MCF 10A (cell line): ENCODE measurements around the gene SCRN1. TPM values are rescaled to one million over a fixed set of nuclear protein-coding genes. Genes with fewer than 3 reads are reported as not detected.

Experiments
- BruUV-seq: library from RNA; stranded (reverse); fragments of 400-500 nt; replicated peaks from 2 replicates; lab custom pipeline; 2021; lab: Mats Ljungman, UMichigan
- CTCF ChIA-PET: fragments of 300-600 bp; sonication (Branson Sonifier 250); formaldehyde crosslinking; extraction: SDS; loops from one replicate; lab custom pipeline; 2021; ENCODE audit warnings: antibody characterized with exemption, inconsistent platforms; lab: Yijun Ruan, JAX
- POLR2A ChIA-PET: fragments of 300-600, 350-650 bp; sonication (Branson Sonifier 250); formaldehyde crosslinking; extraction: SDS; loops from one replicate; lab custom pipeline; 2020; ENCODE audit warnings: antibody characterized with exemption, inconsistent platforms; lab: Yijun Ruan, JAX
- DNase-seq: peaks from one replicate; pipeline ENCODE4 v3.0.0-alpha.2; 2018; ENCODE audit not compliant: unreplicated experiment
- H3K27ac Mint-ChIP-seq: one replicate; pipeline ENCODE4 v1.8.0; 2022; ENCODE audit warnings: mild to moderate bottlenecking, low read depth, mixed read lengths; ENCODE audit not compliant: unreplicated experiment
- H3K27me3 Mint-ChIP-seq: one replicate; pipeline ENCODE4 v1.8.0; 2022; ENCODE audit warnings: mixed read lengths; ENCODE audit not compliant: insufficient read depth, unreplicated experiment
- H3K36me3 Mint-ChIP-seq: one replicate; pipeline ENCODE4 v1.8.0; 2022; ENCODE audit warnings: mild to moderate bottlenecking, moderate library complexity, mixed read lengths; ENCODE audit not compliant: insufficient read depth, unreplicated experiment
- H3K4me1 Mint-ChIP-seq: one replicate; pipeline ENCODE4 v1.8.0; 2022; ENCODE audit warnings: mixed read lengths; ENCODE audit not compliant: insufficient read depth, unreplicated experiment
- H3K4me3 Mint-ChIP-seq: one replicate; pipeline ENCODE4 v1.8.0; 2022; ENCODE audit warnings: mild to moderate bottlenecking, moderate library complexity, mixed read lengths; ENCODE audit not compliant: unreplicated experiment
- H3K9me3 Mint-ChIP-seq: one replicate; pipeline ENCODE4 v1.8.0; 2022; ENCODE audit warnings: mixed read lengths; ENCODE audit not compliant: unreplicated experiment
- intact Hi-C: fragments of 100-400 bp; cut with micrococcal nuclease; formaldehyde crosslinking; loops from 2 replicates; pipeline ENCODE4 v1.14.1; 2022
- total RNA-seq: library from RNA; stranded (reverse); gene quantifications from 2 replicates; pipeline ENCODE4 v1.2.3, GENCODE V29; 2022
- TF ChIP-seq, protein P1 (sequence below): fragments of 200-600 bp; IDR thresholded peaks from one replicate; pipeline ENCODE4 v1.8.0; 2022; ENCODE audit warnings: antibody characterized with exemption, mild to moderate bottlenecking; ENCODE audit not compliant: unreplicated experiment

The SCRN1 gene
- total RNA-seq, 1 experiment from 2014 or later = 30.2 TPM

DNA sequence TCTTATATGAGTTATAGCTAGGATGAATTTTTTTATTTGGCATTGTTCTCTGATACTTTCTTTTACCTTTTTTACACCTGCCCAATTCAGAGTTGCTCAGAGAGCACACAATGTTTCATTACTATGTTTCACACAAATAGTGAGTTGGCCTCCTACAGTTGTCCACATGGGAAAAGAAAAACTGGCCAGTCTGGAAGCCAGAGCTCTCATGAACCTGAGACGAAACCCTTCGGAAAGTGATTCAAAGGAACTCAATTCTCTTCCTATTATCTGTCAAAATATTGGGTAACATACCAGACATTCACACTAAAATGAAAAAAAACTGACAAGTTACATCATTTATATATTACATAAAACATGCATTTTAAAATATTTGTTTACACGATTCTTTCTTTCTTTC, 15.3 kb downstream of the SCRN1 start:
- H3K27me3 Mint-ChIP-seq = no peaks in the 10 kb centered on the region
- no peak overlapping the region for H3K27ac Mint-ChIP-seq
- H3K4me1 Mint-ChIP-seq = peaks cover 11% of the 10 kb centered on the region
- intact Hi-C loops = no loop called here
- DNase-seq = no peak
- POLR2A ChIA-PET = interaction anchor here (1.6 kb wide), 1 partner anchor 53 kb away, joined by 7 read pairs; the partner anchor contains the start of gene PLEKHA8
- H3K4me3 Mint-ChIP-seq = no peak overlapping the region
- H3K36me3 Mint-ChIP-seq = no peaks in the 10 kb centered on the region
- no peaks in the 10 kb centered on the region for H3K9me3 Mint-ChIP-seq
- TF ChIP-seq, protein P1, sequence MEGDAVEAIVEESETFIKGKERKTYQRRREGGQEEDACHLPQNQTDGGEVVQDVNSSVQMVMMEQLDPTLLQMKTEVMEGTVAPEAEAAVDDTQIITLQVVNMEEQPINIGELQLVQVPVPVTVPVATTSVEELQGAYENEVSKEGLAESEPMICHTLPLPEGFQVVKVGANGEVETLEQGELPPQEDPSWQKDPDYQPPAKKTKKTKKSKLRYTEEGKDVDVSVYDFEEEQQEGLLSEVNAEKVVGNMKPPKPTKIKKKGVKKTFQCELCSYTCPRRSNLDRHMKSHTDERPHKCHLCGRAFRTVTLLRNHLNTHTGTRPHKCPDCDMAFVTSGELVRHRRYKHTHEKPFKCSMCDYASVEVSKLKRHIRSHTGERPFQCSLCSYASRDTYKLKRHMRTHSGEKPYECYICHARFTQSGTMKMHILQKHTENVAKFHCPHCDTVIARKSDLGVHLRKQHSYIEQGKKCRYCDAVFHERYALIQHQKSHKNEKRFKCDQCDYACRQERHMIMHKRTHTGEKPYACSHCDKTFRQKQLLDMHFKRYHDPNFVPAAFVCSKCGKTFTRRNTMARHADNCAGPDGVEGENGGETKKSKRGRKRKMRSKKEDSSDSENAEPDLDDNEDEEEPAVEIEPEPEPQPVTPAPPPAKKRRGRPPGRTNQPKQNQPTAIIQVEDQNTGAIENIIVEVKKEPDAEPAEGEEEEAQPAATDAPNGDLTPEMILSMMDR = no peak
- CTCF ChIA-PET = interaction anchor here (0.6 to 0.7 kb wide), 2 partner anchors 15 to 21 kb away, joined by 3 read pairs; no protein-coding TSS in a partner anchor
- no TSS peak for BruUV-seq

DNA sequence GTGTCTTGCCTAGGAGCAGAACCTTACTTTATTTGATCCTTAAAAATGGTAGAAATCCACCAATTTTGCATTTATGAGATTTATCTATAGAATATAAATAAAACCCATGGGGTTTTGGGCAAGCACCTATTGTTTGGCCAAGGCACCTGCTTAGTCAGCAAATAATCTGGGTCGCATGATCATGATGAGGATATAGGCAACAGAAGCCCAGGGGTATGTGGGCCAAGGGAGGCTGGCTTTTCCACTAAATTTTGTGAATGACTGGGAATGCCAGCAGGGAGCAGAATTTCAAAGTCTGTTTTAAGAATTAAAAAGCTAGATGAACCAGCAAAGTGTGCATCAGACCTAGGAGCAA, 17.3 kb downstream of the SCRN1 start:
- H3K27ac Mint-ChIP-seq = no peak overlapping the region
- intact Hi-C loops = no loop called here
- no peaks in the 10 kb centered on the region for H3K36me3 Mint-ChIP-seq
- H3K4me1 Mint-ChIP-seq = peaks cover 21% of the 10 kb centered on the region
- DNase-seq = no peak
- H3K9me3 Mint-ChIP-seq = no peaks in the 10 kb centered on the region
- TF ChIP-seq, protein P1 = no peak
- no TSS peak for BruUV-seq
- ChIA-PET CTCF (no interaction called here), POLR2A (interaction anchor here (0.6 to 0.7 kb wide), 2 partner anchors 12 to 55 kb away, joined by 3 read pairs; no protein-coding TSS in a partner anchor)
- no peak overlapping the region for H3K4me3 Mint-ChIP-seq
- no peaks in the 10 kb centered on the region for H3K27me3 Mint-ChIP-seq

DNA sequence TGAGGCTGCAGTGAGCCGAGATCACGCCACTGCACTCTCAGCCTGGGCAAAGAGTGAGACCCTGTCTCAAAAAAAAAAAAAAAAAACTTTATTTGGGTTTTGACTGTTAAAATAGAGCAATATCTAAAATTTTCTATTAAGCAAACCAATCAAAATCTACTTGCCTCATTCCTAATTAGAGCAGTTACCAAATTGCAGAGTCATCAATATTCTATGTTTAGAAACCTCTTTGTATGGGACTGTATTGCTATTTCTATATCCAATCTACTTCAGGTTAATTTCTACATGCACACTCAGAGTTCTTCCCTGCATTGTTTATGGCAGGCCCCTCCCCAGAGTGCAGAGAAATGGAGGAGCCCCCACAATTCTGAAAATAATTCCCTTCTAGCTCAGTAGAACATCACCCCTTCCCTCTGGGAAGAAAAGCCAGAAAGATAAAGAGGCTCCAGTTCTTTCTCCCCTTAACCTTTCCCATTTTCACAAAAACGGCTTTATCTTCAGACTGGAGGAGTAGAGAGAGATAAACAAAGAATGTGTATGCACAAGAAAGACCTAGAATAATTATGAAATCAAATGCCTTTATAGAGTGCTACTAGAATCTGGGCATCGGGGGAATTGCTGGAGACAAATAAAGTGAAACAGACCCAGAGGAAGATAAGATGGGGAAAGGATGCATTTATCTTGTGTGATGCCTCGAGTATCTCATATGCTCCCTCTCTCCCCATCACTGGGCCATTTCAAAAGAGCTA, 17.9 kb downstream of the SCRN1 start:
- intact Hi-C loops = no loop called here
- H3K4me1 Mint-ChIP-seq = peaks cover 21% of the 10 kb centered on the region
- no TSS peak for BruUV-seq
- H3K36me3 Mint-ChIP-seq = no peaks in the 10 kb centered on the region
- TF ChIP-seq, protein P1 = no peak
- no peaks in the 10 kb centered on the region for H3K27me3 Mint-ChIP-seq
- DNase-seq = no peak
- ChIA-PET POLR2A (interaction anchor here (0.6 to 1.7 kb wide), 2 partner anchors 9 to 13 kb away, joined by 3 to 6 read pairs; no protein-coding TSS in a partner anchor), CTCF (no interaction called here)
- no peak overlapping the region for H3K27ac Mint-ChIP-seq
- H3K9me3 Mint-ChIP-seq = no peaks in the 10 kb centered on the region
- H3K4me3 Mint-ChIP-seq = no peak overlapping the region

DNA sequence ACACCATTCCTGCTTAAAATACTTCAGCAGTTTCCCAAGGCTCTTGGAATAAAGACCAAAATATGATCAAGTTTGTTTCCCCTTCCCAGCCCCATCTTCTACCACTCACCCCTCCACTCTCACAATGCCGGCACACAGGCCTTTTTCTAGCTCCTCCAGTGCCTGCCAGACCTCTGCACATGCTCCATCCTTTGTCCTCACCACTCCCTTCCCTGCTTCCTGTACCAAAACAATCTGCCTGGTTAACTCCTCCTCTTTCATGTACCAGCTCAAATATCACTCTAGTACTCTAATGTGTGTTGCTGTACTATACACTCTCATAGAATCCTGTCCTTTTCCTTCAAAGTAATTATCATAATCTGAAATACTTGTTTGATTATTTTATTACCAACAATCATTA, 19.4 kb downstream of the SCRN1 start:
- intact Hi-C loops = no loop called here
- peaks cover 21% of the 10 kb centered on the region for H3K4me1 Mint-ChIP-seq
- no peak overlapping the region for H3K27ac Mint-ChIP-seq

More for the DNA sequence above, 19.4 kb downstream of the SCRN1 start:
- POLR2A ChIA-PET = interaction anchor here (1.5 to 1.7 kb wide), 2 partner anchors 11 to 57 kb away, joined by 4 to 6 read pairs; no protein-coding TSS in a partner anchor
- DNase-seq = peak; percentile 12
- Mint-ChIP-seq H3K36me3 (peaks cover 4% of the 10 kb centered on the region), H3K4me3 (no peak overlapping the region), H3K27me3 (no peaks in the 10 kb centered on the region), H3K9me3 (no peaks in the 10 kb centered on the region)
- TF ChIP-seq, protein P1 = no peak
- CTCF ChIA-PET = no interaction called here
- BruUV-seq = no TSS peak
